HL-60 (cell line): ENCODE measurements around the gene LYPD1.

Experiments used
- CTCF ChIP-seq: IDR thresholded peaks from one replicate; pipeline ENCODE4 v1.5.1; 2011; ENCODE audit warnings: low read length, control low read depth, inconsistent platforms; ENCODE audit not compliant: insufficient read depth
- POLR2AphosphoS5 ChIP-seq: IDR thresholded peaks from 2 replicates; pipeline ENCODE4 v1.6.1; 2012; ENCODE audit warnings: low read depth
- REST ChIP-seq: IDR thresholded peaks from 2 replicates; pipeline ENCODE4 v1.6.1; 2012; ENCODE audit warnings: low read depth; ENCODE audit not compliant: insufficient replicate concordance

GRCh38 chr2:132716954-132717353 lies 46.9 kb upstream of the LYPD1 start:
- TF ChIP-seq CTCF (no peak), POLR2AphosphoS5 (no peak), REST (no peak)
